Activated T-cell treated with anti-CD3 and anti-CD28 coated beads for 1 hour (primary cell): ENCODE measurements around the gene DLG2.

Experiments
- DNase-seq: peaks from one replicate; pipeline ENCODE4 v3.0.0-alpha.2; 2020; ENCODE audit warnings: low read depth

DLG2 gene

DNA sequence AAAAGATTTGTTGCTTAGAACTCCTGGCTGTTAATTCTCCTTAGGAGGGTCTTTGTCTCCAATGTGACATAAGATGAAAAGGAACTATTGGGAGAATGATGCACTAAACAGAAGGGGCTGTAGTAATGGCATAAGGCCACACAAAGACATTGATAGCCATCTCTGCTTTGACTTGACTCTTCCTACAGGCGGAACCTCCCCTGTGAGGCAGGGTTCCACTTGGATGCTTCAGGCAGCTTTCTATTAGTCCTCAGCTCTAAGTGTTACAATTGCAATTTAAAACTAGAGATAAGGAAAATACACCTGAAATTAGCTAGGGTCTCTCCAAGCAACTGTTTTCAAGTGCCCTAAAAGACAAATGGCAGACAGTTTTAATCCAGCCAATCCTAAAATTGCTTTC, 1949.4 kb downstream of the DLG2 start:
- no peak for DNase-seq

- no peak for DNase-seq
These were observed 1951.0 kb downstream of the DLG2 start for GRCh38 chr11:83676056-83676601.

DNA sequence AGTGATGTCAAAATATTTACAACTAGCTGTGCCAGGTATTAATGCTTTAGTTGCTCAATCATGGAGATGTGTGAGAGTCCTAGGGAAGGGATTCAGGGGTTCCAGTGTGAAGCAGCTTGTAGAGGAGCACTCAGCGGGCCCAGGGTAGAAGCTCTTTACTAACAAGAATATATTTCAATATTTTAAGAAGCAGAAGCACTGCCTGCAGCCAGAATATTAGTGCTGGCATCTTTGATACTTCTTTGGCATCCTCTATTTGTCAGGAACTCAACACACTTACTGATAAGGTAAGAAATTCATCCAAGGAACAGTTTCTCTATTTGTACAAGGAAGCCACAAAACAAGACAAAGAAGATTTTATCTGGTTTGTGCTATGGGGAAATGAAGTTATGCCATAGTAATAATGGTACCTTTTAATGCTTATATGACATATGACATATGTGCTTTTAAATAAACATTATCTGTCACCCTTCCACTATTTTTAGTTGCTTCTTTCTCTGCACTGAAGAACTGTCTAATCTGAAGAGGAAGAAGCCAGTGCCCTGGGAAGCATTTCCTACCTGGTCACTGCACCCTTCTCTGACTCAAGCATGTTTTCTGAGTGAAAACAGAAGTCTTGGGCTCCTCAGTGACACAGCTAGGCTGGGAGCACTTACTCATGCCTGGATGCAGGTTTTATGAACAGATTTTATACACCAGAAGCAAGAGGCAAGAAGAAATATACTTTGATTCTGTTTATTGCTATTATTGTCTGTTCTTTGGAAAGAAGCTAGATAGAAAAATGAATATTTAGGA, 1952.8 kb downstream of the DLG2 start:
- DNase-seq: no peak

- no peak for DNase-seq
These were observed 1955.9 kb downstream of the DLG2 start for GRCh38 chr11:83671289-83671688.

DNA sequence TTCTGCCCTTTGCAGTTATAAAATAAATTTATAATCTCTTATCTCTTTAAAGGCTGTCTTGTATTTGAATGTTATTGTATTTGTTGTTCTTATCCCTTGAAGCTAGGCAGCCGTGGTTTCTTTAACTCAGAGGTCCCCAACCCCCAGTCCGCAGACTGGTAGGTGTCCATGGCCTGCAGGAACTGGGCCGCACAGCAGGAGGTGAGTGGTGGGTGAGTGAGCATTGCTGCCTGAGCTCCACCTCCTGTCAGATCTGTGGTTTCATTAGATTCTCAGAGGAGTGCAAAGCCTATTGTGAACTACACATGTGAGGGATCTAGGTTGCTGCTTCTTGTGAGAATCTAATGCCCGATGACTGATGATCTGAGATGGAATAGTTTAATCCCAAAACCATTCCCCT, 1961.0 kb downstream of the DLG2 start:
- DNase-seq: no peak

DNA sequence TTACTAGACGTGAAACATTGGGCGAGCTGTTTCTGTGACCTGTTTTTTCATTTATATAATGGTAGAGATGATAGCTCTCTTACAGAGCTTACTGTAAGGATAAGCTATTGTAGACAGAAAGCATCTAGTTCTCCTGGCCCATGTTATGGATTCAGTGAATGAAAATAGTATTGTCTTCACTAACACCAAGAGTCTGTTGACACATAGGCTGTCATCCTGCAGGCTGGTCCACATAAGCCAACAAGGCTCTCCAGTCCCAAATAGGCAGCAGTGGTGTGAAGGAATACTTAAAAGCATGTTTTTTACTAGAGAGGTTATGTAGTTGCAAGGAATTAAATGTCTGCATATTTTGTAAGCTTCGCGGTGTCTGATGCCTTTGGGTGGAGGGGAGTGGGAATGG, 1963.2 kb downstream of the DLG2 start:
- DNase-seq: no peak

DNA sequence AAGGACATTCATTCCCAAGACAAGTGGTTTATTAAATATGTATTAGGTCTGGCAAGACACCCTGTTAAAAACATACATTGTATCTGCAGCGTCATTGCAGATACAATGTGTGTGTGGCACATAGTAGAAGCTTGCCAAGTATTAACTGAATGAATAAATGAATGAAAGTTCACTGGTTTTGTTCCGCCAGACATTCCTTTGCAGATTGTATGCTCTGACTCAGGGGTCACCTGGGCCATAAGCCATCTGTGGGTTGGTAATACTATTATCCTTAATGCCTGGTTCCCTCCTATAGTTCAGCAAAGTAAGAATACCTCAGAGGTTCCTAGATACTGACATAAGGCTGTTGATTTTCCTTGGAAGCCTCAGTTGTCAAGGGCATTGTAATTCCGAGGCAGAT, 1963.7 kb downstream of the DLG2 start:
- DNase-seq: no peak

- DNase-seq: no peak
These were observed 1964.7 kb downstream of the DLG2 start for GRCh38 chr11:83662494-83662893.

DNA sequence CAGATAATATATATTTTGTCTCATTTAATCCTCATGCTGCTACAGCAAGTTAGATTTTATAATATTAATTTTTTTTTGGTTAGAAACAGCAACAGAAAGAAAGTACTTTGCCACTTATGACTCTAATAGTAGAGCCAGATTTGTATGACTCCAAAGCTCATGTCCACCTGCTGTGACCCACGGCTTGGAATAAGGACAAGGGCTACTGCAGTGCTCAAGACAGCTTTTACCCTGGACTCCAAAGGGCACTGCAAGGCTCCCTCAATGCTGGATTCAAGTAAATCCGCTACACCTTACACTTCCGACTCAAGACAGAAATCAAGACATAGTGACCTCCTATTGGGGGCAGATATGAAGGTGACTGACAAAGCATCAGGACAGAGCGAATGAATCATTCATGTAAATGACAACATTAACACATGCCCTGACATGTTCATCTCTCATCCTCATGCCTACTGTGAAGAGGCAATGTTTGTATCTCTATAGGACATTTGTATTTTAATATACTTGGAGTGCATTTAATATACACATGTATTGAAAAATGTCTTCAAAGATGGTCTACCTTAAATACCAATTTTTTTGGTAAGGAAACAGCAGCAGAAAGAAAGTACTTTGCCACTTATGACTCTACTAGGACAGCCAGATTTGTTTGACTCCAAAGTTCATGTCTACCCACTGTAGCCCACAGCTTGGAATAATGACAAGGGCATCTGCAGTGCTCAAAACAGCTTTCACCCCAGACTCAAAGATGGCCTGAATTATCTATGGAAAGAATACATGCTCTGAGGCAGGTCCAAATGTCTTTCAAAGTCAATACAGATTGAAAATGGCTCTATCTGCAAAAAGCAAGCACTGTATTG, 1965.4 kb downstream of the DLG2 start:
- DNase-seq: no peak

DNA sequence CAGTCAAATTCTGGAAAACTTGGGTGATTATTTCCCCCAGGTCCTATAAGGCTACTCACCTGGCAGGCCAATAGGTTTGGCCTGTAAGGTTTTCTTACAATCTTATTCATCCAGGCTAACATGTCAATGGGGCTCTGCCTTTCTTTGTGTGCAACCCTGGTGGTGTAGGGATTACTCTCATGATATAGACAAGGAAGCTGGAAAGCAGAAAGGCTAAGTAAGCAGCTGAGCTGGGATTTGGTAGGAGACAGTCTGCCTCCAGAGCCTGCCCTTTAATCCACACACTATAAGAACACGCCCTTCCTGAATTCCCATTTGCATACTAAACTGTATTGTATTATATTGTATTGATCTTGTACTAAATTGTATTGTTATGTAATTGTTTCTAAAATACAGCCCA, 1967.7 kb downstream of the DLG2 start:
- no peak for DNase-seq

- DNase-seq: no peak
These were observed 1970.3 kb downstream of the DLG2 start for GRCh38 chr11:83656796-83657330.

- no peak for DNase-seq
These were observed 1971.2 kb downstream of the DLG2 start for GRCh38 chr11:83655976-83656375.

GRCh38 chr11:83649528-83649855, 1977.7 kb downstream of the DLG2 start:
- no peak for DNase-seq

DNA sequence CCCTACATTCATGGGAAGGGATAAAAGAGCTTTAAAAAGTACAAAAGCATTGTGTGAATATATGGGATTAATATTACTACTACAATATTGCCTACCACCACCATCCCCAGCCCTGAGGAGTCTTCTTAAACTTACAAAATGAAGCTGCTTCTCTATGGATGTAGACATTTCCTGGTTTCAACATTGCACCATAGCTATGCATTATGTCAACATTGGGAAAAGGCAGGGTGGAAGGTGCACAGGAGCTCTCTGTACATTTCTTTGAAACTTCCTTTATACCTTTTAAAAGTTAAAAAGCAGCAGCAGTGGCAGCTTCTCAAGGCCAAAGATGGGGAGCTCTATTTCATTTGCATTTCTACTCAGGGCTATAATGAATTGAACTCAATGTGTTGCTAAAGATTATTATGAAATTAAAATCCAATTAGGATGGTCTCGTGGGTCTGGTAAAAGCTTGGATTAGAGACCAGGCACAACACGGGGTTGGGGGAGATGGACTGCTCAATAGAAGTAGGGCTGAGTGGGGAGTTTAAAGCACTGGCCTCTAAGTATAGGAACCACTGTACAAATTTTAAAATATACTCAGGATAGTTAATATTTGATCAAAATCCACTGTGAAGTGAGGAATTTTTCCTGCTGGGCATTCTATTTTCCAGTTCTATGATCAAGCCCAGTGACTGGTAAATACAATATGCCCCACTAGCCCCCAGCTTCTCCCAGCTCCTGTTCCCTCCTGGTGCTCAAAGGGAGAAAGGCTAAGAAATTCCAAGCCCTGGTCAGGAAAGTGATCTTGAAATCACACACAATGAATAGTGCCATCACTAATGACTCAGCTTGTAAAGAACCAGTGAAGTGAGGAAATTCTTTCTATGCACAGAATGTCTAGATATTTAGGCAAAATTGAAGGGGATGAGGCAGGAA, 1978.3 kb downstream of the DLG2 start:
- DNase-seq: no peak

DNA sequence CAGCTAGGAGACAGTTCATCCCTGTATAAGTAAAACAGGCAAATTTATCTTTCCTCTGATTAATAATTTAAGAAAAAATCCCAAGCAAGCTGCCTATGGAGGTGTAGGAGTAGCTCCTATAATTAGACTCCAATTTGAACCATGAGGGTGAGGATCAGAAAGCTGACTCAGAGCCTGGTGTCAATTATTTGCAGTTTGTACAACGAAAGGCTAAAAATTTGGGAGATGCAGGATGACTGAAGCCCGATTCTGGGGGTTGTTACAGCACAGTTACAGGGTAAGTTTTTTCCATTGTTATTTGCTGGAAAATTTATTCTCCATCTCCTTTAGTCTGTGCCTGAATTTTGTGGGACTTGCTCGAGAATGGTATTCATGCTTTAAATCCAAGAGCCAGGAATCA, 1981.6 kb downstream of the DLG2 start:
- DNase-seq: no peak

DNA sequence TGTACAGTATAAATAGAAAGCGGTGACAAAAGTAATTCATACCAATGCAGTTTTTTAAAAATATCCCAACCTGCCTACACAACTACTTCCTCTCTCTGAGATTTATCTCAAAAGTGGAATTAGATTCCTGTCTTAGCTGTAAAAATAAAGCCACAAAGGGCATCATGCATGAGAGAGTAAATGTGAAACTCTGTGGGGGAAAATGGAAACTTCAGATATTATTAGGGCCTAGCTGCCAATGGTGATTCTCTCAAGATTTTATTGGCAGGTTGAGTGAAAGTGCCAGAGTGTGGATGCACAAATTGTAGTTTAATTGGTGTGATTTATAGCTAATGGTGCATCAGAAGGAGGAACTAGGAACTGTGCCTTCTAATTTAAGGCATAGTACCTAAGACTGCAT, 1984.0 kb downstream of the DLG2 start:
- DNase-seq: no peak

DNA sequence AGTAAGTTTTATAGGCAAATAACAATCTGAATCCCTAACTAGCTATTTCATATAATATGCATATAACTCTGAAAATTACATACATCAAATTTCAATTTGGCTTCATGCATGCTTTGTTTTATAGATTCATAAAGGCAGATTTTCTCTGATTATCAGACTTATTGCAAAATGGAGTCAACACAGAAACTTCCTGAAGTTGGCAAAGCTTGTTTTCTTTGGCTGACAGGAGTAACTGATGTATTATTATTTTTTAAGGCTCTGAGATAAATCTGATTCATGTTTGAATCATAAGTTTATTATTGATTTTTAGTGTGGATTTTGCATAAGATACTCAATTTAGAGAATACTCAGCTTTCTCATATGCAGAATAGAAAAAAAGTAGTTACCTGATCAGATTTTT, 1984.6 kb downstream of the DLG2 start:
- DNase-seq: no peak

GRCh38 chr11:83641511-83641910, 1985.6 kb downstream of the DLG2 start:
- DNase-seq: no peak

GRCh38 chr11:83639995-83640758, 1987.0 kb downstream of the DLG2 start:
- no peak for DNase-seq

DNA sequence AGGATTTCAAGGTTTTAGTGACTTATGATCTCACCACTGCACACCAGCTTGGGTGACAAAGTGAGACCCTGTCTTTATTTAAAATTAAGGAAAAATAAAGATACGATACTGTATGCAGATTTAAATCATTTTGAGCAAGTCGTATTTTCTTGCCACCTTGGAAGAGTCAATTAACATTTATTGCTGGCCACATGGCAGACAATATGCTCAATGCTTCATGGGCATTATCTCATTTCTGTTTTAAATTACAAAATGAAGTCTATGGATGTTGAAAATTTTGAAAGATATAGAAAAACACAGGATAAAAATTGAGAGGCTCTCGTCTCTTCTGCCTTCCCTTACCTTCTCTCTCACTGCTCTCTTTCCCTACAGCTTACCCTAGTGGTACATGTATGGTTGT, 1992.0 kb downstream of the DLG2 start:
- no peak for DNase-seq

GRCh38 chr11:83630211-83630610, 1996.9 kb downstream of the DLG2 start:
- DNase-seq: no peak
